Spleen (tissue), 7 donors: ENCODE measurements around the gene MBNL3.

Experiments
- CTCF ChIP-seq, 11 experiments: fragments of 200-600 bp in 7 of 11; fragments of 450-650 bp in 4 of 11; sonication (generic) in 4 of 11; IDR thresholded peaks in 8 of 11; conservative IDR thresholded peaks in 3 of 11; 1 replicate in 7 of 11; 2 replicates in 4 of 11; pipeline versions ENCODE4 v1.4.0 to v1.8.0; 2016 to 2021; ENCODE audit warnings: antibody characterized with exemption in 11 of 11, inconsistent platforms in 4 of 11, mild to moderate bottlenecking in 1 of 11
- POLR2A ChIP-seq, 3 donors: fragments of 450-650 bp; IDR thresholded peaks; one replicate each; pipeline ENCODE4 v1.5.1; 2017; ENCODE audit warnings: antibody characterized with exemption in 3 of 3, mild to moderate bottlenecking in 1 of 3
- POLR2AphosphoS5 ChIP-seq, 3 donors: sonication (generic); formaldehyde crosslinking; IDR thresholded peaks; one replicate each; pipeline ENCODE4 v1.5.1; 2017; ENCODE audit warnings: antibody characterized with exemption in 3 of 3
- donor health status: DM: no; HTN: no; CAD: no; lungs with moderate emphysema.
- donor health status: DM: no; HTN: no; CAD: no.
- donor health status: DM: no; HTN: no; CAD: no.

- TF ChIP-seq POLR2AphosphoS5 (IDR thresholded peaks at IDR 0.05), result no peak
- TF ChIP-seq CTCF (IDR thresholded peaks at IDR 0.05 in 8 of 11, conservative IDR thresholded peaks at IDR 0.05 in 3 of 11), result no peak
- TF ChIP-seq POLR2A (IDR thresholded peaks at IDR 0.05), result no peak
These were observed 65.5 kb downstream of the MBNL3 start for GRCh38 chrX:132423323-132423722.
